Calu3 (cell line): ENCODE measurements around the gene SLC29A4. TPM values are rescaled to one million over a fixed set of nuclear protein-coding genes. Genes with fewer than 3 reads are reported as not detected.
"Not testable (repeated sequence)": the region's sequence is repeated elsewhere in the genome, so short reads cannot be mapped to it uniquely, and the experiment has no call there.

Experiments
- BruUV-seq: library from RNA; stranded (reverse); fragments of 400-500 nt; replicated peaks from 2 replicates; lab custom pipeline; 2021; lab: Mats Ljungman, UMichigan
- CTCF ChIA-PET: fragments of 300-600 bp; sonication (Branson Sonifier 250); formaldehyde crosslinking; loops from one replicate; lab custom pipeline; 2022; ENCODE audit warnings: antibody characterized with exemption; lab: Charles Lee
- DNase-seq: peaks from one replicate; pipeline ENCODE4 v3.0.0; 2022
- H3K27ac Mint-ChIP-seq: one replicate; pipeline ENCODE4 v1.8.0; 2022; ENCODE audit warnings: mixed read lengths; ENCODE audit not compliant: unreplicated experiment
- H3K27me3 Mint-ChIP-seq: one replicate; pipeline ENCODE4 v1.8.0; 2022; ENCODE audit warnings: mixed read lengths; ENCODE audit not compliant: unreplicated experiment
- H3K36me3 Mint-ChIP-seq: one replicate; pipeline ENCODE4 v1.8.0; 2022; ENCODE audit warnings: mild to moderate bottlenecking, moderate library complexity, mixed read lengths; ENCODE audit not compliant: insufficient read depth, unreplicated experiment
- H3K4me1 Mint-ChIP-seq: one replicate; pipeline ENCODE4 v1.8.0; 2022; ENCODE audit warnings: mild to moderate bottlenecking, low read depth, mixed read lengths; ENCODE audit not compliant: unreplicated experiment
- H3K4me3 Mint-ChIP-seq: one replicate; pipeline ENCODE4 v1.8.0; 2022; ENCODE audit warnings: mild to moderate bottlenecking, low read depth, moderate library complexity, mixed read lengths; ENCODE audit not compliant: unreplicated experiment
- H3K9me3 Mint-ChIP-seq: one replicate; pipeline ENCODE4 v1.8.0; 2022; ENCODE audit warnings: low read depth, mixed read lengths; ENCODE audit not compliant: unreplicated experiment
- CTCF ChIP-seq: fragments of 200-600 bp; IDR thresholded peaks from one replicate; pipeline ENCODE4 v1.8.0; 2022; ENCODE audit warnings: antibody characterized with exemption; ENCODE audit not compliant: unreplicated experiment
- intact Hi-C: fragments of 100-400 bp; cut with micrococcal nuclease; formaldehyde crosslinking; loops from one replicate; pipeline ENCODE4 v1.10.0; 2022; ENCODE audit not compliant: unreplicated experiment
- total RNA-seq: library from RNA; stranded (reverse); gene quantifications from 2 replicates; pipeline ENCODE4 v1.2.3, GENCODE V29; 2022

The SLC29A4 gene
- total RNA-seq, 1 experiment from 2014 or later, result 2.5 TPM

- H3K27me3 Mint-ChIP-seq, result peaks cover 85% of the 10 kb centered on the region
- no peak for TF ChIP-seq CTCF
- CTCF ChIA-PET, result no interaction called here
- no peak overlapping the region for H3K4me3 Mint-ChIP-seq
- H3K36me3 Mint-ChIP-seq, result peaks cover 22% of the 10 kb centered on the region
- H3K4me1 Mint-ChIP-seq, result no peaks in the 10 kb centered on the region
- DNase-seq, result no peak
- intact Hi-C loops, result no loop called here
- no peaks in the 10 kb centered on the region for H3K9me3 Mint-ChIP-seq
- BruUV-seq, result no TSS peak
- H3K27ac Mint-ChIP-seq, result no peak overlapping the region
Observed at GRCh38 chr7:5300366-5300765, 17.6 kb downstream of the SLC29A4 start.

GRCh38 chr7:5302577-5302976, 19.8 kb downstream of the SLC29A4 start:
- CTCF ChIA-PET, result no interaction called here
- H3K4me1 Mint-ChIP-seq, result no peaks in the 10 kb centered on the region
- intact Hi-C loops, result no loop called here
- peaks cover 63% of the 10 kb centered on the region for H3K27me3 Mint-ChIP-seq
- peak; percentile 23 for TF ChIP-seq CTCF
- BruUV-seq, result no TSS peak
- no peaks in the 10 kb centered on the region for H3K9me3 Mint-ChIP-seq
- peak; percentile 48 for DNase-seq
- peaks cover 39% of the 10 kb centered on the region for H3K36me3 Mint-ChIP-seq
- no peak overlapping the region for H3K27ac Mint-ChIP-seq
- H3K4me3 Mint-ChIP-seq, result no peak overlapping the region

- no peaks in the 10 kb centered on the region for H3K9me3 Mint-ChIP-seq
- no peak overlapping the region for H3K27ac Mint-ChIP-seq
- no peaks in the 10 kb centered on the region for H3K4me1 Mint-ChIP-seq
Observed at GRCh38 chr7:5303061-5303460, 20.3 kb downstream of the SLC29A4 start.

GRCh38 chr7:5303591-5304505, 21.1 kb downstream of the SLC29A4 start:
- no TSS peak for BruUV-seq
- no peaks in the 10 kb centered on the region for H3K9me3 Mint-ChIP-seq
- H3K4me3 Mint-ChIP-seq, result no peak overlapping the region
- H3K36me3 Mint-ChIP-seq, result peaks cover 45% of the 10 kb centered on the region
- H3K27ac Mint-ChIP-seq, result no peak overlapping the region
- no peak for TF ChIP-seq CTCF
- DNase-seq, result no peak
- peaks cover 50% of the 10 kb centered on the region for H3K27me3 Mint-ChIP-seq
- CTCF ChIA-PET, result interaction anchor here (1.2 kb wide), 1 partner anchor 64 kb away, joined by 4 read pairs; no protein-coding TSS in a partner anchor
- H3K4me1 Mint-ChIP-seq, result no peaks in the 10 kb centered on the region
- intact Hi-C loops, result no loop called here

More at GRCh38 chr7:5303061-5303460, 20.3 kb downstream of the SLC29A4 start:
- Mint-ChIP-seq H3K27me3 (peaks cover 58% of the 10 kb centered on the region), H3K36me3 (peaks cover 44% of the 10 kb centered on the region), H3K4me3 (no peak overlapping the region)
- intact Hi-C loops, result no loop called here
- DNase-seq, result no peak
- BruUV-seq, result no TSS peak
- CTCF ChIA-PET, result no interaction called here
- no peak for TF ChIP-seq CTCF

- BruUV-seq, DNase-seq, H3K27ac Mint-ChIP-seq, intact Hi-C loops, H3K4me3 Mint-ChIP-seq, H3K9me3 Mint-ChIP-seq, H3K4me1 Mint-ChIP-seq: not testable (repeated sequence)
- Mint-ChIP-seq H3K27me3 (peaks cover 38% of the 10 kb centered on the region), H3K36me3 (peaks cover 44% of the 10 kb centered on the region)
- CTCF ChIA-PET, result interaction anchor here (0.6 to 1.2 kb wide), 4 partner anchors 10 to 514 kb away, joined by 3 to 4 read pairs (median 4); no protein-coding TSS in a partner anchor
Observed at GRCh38 chr7:5305050-5305449, 22.3 kb downstream of the SLC29A4 start.

- TSS peak; percentile 28 for BruUV-seq
- H3K27ac Mint-ChIP-seq, intact Hi-C loops, H3K9me3 Mint-ChIP-seq, H3K4me1 Mint-ChIP-seq, H3K4me3 Mint-ChIP-seq, DNase-seq: not testable (repeated sequence)
- H3K27me3 Mint-ChIP-seq, result peaks cover 14% of the 10 kb centered on the region
- peaks cover 67% of the 10 kb centered on the region for H3K36me3 Mint-ChIP-seq
- CTCF ChIA-PET, result interaction anchor here (0.9 kb wide), 1 partner anchor 67 kb away, joined by 4 read pairs; no protein-coding TSS in a partner anchor
Observed at GRCh38 chr7:5307221-5308142, 24.7 kb downstream of the SLC29A4 start.
